IPS-NIHi7 (cell line): ENCODE measurements around the gene NFIA.

ENCODE experiments used
- DNase-seq: peaks from one replicate; pipeline ENCODE4 v3.0.0; 2012; ENCODE audit warnings: mixed read lengths; ENCODE audit errors: extremely low spot score

The NFIA gene

GRCh38 chr1:61370177-61370912, 288.0 kb downstream of the NFIA start:
- DNase-seq: no peak

- no peak for DNase-seq
These were observed 288.5 kb downstream of the NFIA start for GRCh38 chr1:61370913-61371279.

- DNase-seq: no peak
These were observed 290.6 kb downstream of the NFIA start for GRCh38 chr1:61372944-61373343.

DNA sequence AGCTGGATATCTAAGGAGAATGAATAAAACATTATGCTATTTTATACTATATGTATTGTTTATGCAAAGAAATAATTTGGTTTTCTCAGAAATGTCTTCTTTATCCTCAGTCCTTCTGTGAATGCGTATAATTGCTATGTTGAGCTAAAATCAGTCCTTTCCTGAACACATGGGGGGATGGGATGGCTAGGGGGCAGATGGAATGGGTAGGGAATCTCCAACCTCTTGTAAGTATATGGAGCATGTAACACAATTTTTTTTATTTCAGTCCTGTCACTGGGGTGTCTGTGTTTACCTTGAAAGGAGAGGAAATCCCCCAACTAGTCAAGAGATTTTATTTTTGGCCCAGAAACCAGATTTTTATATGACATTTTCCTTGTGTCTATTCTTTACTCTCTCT, 291.8 kb downstream of the NFIA start:
- no peak for DNase-seq

DNA sequence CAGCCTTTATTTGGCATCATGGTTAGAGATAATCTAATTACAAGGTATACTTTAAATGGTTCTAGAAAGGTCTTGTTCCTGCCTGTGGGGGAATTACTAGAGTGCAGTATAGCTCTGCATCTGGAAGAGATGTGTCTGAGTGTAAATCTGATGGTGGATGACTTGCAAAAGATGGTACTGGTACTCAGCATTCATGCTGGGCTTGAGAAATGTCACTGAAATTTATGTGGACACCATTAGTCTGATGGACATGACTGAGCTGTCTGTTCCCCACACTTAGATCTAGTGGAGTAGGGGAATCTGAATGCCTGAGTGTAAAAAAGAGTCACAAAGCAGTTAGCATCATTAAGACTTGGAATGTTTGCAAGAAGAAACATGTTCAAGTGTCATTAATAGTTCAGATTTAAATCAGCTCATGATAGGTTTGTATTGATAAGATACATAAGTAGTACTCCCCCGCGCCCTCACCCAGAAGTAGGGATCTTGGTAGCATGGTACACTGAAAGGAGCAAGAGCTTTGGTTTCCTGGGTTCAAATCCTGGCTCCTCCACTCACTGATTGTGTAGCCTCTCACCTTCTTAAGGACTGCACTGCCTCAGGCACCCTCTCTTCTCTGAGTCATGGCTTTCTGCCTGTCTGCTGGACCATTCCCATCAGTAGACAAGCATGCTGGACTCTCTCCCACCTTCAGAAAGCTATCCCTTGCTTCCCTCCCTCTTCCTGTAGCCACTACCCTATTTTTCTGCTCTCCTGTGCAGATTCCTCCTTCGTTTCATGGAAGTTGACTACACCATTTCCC, 292.9 kb downstream of the NFIA start:
- no peak for DNase-seq

GRCh38 chr1:61376151-61376550, 293.8 kb downstream of the NFIA start:
- no peak for DNase-seq

GRCh38 chr1:61377242-61377958, 295.0 kb downstream of the NFIA start:
- no peak for DNase-seq

DNA sequence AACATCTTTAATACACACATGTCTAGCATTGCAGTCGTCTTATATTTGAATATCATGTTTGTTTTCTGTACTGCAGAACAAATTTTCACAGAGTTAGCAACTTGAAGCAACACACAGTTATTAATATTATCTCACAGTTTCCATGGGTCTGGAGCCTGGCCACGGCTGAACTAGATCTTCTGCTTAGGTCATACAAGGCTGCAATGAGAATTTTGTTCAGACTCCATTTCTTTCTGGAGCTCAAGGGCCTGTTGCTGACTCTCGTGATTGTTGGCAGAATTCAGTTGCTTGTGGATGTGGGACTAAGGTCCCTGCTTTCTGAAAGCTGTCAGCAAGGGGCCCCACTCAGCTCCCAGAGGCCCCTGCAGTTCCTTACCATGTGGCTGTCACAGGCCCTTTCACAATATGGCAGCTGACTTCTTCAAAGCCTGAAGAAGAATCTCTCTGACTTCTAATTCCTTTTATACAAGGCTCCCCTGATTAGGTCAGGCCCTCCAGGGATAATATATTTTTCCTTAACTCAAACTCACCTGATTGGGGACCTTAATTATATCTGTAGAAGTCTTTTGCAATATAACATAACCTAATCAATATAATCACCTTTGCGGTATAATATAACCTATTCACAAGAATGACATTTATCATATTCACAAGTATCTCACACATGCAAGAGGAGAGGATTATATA, 296.3 kb downstream of the NFIA start:
- no peak for DNase-seq

DNA sequence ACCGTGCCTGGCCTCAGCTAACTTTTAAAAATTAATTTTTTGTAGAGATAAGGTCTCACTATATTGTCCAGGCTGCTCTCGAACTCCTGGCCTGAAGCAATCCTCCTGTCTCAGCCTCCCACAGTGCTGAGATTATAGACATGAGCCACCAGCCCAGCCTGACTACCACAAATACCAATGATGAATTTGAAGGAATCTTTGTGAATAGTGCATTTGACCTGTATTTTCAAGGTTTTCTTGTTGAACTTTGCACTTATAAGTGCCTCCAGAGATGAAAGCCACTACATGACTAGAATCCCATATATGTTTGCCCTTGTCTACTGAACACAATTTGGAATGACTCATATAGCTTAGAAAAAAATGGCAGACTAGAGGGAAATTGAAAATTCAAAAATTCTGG, 297.3 kb downstream of the NFIA start:
- DNase-seq: no peak

DNA sequence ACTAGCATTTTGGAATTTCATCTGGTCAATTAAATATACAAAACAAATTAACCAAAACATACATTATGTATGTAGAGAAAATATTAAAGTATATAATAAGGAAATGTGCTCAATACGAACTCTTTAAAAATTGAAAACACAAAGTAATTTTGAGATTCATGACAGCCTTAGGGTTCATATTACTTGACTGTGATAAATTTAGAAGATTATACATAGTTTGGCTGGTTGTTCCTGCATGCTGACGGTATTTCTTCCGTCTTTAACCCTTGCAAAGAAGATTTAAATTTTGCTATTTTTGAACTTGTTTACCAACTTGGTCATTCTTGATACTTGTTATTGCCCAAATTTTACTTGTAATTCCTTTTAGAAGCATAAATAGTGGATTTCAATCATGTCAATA, 298.2 kb downstream of the NFIA start:
- no peak for DNase-seq

- DNase-seq: no peak
These were observed 304.0 kb downstream of the NFIA start for GRCh38 chr1:61386323-61386722.

- no peak for DNase-seq
These were observed 304.4 kb downstream of the NFIA start for GRCh38 chr1:61386770-61387169.

DNA sequence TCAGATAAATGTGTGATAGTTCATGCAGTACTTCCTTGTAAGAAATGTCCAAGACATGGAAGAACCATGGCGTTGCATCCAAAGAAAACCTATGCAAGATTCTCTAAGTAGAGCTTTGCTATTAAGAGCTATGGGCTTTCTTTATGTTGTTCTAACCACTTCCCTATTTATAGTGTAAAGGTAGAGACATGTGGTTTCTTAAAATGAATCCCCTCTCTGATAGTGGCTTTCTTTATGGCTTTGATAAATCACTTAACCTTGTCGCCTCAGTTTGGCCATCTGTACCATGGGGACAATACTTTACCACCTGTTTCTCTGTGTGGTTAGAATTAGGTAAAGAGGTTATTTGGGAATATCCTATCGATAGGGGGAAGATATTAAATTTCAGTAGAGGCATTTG, 305.5 kb downstream of the NFIA start:
- DNase-seq: no peak

- no peak for DNase-seq
These were observed 306.2 kb downstream of the NFIA start for GRCh38 chr1:61388566-61388965.

- no peak for DNase-seq
These were observed 307.0 kb downstream of the NFIA start for GRCh38 chr1:61389194-61389925.

DNA sequence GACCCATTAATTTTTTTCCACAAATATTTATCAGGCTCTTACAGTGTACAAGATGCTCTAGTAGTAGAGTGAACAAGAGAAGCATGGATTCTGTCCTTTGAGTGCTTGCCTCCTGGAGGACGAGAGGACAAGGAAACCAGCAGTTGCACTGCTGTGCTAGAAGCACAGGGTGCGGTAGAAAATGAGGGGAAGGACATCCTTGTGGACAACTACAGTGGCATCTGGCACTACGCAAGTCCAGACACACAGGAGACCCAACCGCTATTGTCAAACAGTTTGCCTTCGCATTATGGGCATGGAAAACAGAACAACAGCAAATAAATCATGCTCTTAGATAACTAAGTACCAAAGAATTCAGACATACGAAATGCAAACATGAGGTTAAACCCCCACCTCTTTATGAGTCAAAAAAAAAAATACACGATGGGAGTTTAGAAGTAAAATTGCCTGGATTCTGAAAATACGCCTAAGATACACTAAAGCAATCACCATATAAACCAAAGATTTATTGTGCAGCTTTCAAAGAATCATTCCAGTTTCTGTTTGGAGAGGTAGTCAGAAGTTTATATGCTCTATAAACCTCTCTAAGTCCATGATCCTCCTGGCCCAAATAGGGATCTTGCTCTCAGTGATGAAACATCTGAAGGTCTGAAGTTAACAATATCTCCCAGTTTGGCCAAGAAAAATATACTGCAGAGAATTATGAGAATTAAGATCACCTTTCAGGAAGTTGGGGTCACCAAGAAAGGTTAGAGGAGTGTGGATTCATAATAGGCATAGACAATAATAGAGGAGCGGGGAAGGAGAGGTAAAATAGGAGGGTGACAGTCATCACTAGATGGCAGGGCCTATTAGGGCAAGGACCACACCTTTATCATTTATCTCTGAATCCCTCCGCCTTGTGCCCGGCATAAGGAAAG, 307.8 kb downstream of the NFIA start:
- no peak for DNase-seq

GRCh38 chr1:61391730-61392129, 309.4 kb downstream of the NFIA start:
- no peak for DNase-seq

GRCh38 chr1:61392409-61393242, 310.3 kb downstream of the NFIA start:
- DNase-seq: no peak

DNA sequence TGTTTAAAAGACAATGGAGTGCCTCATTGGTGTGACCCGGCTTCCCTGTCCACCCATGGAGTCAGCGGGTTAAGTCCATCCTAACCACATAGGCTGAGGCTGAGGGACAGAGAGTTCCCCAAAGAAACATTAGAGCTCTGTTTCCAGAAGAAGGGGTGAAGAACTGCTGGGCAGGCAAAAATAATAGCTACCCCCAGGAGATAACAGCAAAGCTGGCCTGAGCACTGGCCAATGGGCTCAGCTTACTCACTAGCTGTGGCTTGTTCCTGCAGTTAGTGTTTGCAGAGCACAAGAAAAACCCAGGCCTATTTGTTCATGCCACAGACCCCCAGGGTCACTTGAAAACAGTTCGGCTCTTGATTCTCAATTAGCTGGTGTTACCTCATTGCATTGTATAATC, 311.2 kb downstream of the NFIA start:
- no peak for DNase-seq
